HG02678 (cell line): ENCODE results near the gene MRPS11.
"Not testable (repeated sequence)": the region's sequence is repeated elsewhere in the genome, so short reads cannot be mapped to it uniquely, and the experiment has no call there.

Experiments
- ATAC-seq: cut with Tn5 transposase; IDR thresholded peaks from one replicate; pipeline ENCODE4 v1.9.1; 2021; ENCODE audit warnings: mild to moderate bottlenecking, moderate library complexity; ENCODE audit not compliant: unreplicated experiment

The MRPS11 gene

DNA sequence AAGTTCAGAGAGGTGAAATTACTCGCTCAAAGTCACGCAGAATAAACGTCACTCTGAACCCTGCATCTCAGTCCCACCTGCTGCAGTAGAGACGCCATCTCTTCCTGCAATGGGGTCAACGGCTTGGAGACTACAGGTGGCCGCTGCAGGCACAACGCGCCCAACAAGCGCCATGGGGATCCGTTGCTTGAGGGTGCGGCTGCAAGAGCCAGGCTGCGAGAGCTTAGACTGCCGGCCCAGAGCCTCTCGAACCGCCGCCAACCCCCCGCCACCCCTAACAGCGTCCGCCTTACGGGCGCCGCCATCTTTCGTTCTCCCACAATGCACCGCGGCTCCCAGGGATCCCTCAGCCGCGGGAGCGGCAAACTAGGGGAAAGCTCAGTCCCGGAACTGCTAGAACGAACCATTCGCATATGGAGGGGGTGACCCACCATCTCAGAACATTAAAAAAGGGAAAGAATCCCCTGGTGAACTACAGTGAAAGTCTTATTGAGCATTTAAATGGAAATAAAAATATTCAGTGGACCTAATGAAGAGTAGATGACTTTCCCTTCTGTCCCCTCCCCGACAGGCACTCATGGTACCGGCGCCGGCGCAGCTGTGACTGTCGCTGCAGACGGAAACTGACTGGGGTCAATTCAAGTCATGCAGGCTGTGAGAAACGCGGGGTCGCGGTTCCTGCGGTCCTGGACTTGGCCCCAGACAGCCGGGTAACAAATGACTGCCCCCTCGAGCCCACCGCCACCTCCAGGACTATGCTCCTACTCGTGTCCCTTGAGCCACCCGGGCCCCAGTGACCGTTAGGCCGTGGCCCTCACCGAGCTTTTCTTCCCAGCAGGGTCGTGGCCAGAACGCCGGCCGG is at the start of gene MRPS11, which contains the start of gene MRPL46:
MRPS11 (plus strand) TSS at position 636 of the 862 bp plus-strand sequence; CDS start at position 646, 10 bp downstream.
MRPL46 (minus strand) TSS at position 316 of the 862 bp plus-strand sequence; CDS start at position 305, 11 bp downstream.
- peak; percentile 86 for ATAC-seq

DNA sequence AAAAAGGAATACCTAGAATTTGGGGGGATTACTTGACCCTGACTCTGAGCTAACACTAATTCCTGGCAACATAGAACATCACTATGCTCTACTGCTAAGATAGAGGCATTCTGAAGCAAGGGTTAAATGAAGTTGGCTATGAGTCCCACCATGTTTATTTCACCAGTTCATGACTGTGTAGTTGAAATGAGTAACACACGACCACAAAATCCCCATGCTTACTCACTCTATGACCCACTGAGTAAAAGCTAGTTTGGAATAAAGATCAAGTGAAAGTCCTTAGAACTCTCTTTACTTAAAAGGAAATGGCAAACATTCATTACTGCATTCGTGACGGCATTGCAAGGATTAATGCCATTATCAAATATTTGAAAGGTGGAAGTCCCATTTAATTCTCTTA is 47.7 kb upstream of the MRPS11 start:
- no peak for ATAC-seq

DNA sequence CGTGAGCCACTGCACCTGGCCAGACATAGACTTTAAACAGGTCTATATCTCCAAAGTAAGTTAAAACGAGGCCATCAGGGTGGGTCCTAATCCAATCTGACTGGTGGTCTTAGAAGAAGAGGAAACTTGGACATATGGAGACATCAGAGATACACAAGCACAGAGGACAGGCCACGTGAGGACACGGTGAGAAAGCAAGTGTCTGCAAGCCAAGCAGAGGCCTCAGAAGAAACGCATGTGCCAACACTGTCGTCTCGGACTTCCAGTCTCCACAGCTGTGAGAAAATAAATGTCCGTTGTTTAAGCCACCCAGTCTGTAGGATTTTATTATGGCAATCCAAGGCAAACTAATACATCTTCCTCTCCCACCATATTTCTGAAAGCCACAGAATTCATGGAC is 44.2 kb upstream of the MRPS11 start:
- ATAC-seq, result no peak

DNA sequence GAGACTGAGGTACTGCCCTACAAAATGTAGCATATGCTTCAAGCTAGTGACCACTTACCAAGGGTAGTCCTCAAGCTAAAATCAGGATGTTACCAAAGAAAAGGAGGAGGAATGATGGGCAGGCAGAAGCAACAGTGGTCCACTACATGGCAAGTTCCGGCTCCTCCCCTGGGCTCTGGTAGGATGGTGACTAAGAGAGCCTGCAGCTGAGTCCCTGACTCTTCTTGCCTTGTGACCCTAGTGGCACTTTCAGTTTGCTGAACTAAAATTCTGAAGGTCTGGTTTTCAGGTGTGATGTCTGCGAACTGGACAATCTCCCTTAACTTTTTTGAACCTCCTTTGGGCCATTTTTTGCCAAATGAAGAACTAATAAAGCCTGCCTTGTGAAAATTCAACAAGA is 41.2 kb upstream of the MRPS11 start:
- ATAC-seq, result no peak

DNA sequence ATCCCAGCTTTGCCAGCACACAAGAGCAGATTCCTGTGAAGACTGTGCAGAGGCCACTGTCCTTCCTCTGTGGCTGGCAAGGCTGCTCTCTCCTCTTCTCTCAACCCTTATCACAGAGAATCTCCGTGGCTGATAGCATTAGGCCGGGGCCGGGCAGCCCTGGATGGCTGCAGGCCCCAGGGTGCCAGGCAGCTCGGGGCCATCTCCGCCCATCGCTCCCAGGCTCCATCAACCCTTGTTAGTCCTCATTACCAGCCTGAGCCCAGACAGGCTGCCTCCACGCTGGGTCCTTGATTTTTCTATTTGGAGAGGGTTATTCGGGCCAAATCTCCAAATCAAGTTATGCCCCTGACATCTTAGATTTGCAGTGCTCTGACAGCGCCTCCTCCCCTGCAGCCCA is 39.5 kb upstream of the MRPS11 start:
- ATAC-seq, result no peak

DNA sequence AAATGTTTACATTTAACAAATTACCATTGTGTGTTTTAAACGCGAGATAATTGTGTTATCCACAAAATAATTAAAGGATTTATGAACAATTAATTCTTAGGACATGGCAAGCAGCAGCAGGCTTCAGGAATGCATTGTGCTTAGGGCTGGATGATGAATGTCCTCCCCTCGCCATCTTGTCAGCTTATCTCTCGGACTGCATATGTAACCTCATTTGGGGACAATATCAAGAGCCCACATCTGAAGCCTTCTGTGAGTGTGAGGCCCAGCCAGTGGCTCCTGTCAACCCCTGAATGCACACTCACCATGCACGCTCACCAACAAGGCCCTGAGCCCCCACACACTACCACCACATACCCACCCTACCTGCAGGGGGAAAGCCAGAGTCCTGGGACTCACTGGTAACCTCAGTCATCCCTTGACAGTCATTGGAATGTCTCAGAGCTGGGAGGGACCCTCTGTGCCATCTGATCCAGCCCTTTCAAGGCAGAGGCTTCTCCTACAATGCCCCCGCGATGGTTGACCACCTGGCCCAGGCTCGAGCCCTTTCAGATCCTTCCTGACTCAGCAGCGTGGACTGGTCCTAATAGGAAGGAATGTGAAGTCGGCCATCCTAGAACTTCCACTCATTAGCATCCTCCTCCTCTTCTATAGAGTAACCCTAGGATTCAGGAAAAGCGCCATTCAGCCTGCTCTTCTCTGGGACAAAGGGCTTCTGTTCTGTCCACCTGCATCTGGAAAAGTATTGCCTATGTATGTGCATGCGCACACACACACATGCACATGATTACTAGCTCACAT is 38.5 kb upstream of the MRPS11 start:
- no peak for ATAC-seq

DNA sequence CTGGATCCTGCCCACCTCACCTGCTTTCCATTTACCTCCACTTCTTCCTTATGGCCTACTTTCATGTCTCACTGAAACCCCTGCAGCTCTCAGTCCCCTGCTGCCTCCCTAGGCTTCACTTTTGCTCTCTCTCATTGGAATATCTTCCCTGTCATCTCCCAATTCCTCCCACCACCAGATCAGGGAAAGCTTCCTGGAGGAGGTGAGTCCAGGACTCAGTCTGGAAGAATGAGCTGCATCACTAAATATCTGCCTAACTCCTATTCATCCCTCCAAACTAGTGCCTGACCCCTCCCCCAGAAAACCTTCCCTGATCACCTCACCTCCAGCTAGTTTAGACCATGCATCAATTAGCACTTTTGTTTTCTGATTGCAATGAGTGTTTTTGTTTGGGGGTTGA is 37.5 kb upstream of the MRPS11 start:
- no peak for ATAC-seq

DNA sequence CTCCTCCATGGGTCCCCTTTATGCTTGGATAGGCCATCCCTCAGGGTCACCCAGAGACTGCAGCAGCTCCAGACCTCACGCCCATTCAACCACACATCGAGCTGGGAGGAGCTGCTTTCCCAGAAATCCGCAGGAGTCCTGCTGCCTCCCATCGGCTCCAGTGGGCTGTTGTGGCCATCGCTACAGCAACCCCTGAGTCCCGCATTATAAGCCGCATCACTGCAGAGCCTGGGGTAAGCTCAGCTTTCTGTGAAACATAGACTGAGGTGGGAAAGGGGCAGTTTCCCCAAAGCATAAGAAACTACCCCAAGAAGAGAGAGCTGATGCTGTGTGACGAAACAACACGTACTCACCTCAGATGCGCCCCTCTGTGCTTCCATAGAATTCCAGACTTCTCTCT is 36.1 kb upstream of the MRPS11 start:
- ATAC-seq, result no peak

DNA sequence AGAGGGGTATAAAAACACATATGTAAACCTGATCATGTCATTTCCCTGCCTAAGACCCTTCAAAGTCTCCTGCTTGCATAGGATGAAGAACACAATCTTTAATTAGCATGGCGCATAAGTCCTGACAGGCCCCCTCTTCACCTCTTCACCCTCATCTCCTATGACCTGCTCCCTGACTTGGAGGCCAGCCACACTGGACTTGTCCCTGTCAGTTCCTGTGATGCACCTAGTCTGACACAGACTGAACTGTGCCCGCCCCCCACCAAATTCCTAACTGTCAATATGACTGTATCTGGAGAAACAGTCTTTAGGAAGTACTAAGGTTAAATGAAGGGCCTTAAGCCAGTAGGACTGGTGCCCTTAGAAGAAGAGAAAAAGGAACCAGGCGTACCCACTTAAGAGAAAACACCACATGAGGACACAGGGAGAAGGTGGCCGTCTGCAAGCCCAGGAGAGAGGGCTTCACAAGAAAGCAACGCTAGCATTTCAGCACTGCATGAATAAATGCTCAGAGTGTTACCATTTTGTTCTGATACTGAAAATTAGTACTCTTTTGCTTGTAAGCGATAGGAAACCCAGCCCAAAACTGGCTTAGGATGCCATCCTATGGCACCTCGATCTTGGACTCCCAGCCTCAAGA is 34.3 kb upstream of the MRPS11 start:
- ATAC-seq, result no peak

DNA sequence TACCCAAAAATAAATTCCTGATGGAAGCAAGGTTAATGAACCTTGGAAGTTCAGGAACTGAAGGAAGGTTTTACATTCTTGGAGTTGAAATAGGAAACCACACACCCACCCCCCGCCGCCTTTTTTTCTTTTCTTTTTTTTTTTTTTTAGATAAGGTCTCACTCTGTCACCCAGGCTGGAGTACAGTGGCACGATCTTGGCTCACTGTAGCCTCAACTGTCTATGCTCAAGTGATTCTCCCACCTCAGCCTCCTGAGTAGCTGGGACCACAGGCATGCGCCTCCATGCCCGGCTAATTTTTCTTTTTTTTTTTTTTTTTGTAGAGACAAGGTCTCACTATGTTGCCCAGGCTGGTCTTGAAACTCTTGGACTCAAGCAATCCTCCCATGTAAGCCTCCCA is 33.4 kb upstream of the MRPS11 start:
- not testable (repeated sequence) for ATAC-seq

DNA sequence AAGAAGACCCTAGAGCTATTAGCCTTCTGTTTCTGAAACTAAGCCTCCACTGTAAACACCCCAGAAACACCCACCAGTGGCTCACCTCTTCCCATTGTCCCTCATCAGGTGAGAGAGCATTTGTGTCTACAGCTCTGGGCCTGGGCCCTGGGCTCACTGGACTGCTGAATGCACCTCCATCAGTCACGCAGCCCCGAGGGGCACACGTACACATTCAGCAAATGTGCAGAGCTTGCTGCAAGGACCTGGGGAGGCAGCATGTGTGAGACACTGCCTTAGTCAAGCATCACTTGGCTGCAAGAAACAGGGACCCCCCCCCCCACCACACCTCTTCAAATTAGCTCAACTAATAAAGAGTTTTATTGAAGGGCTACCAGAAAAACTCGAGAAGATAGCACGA is 29.3 kb upstream of the MRPS11 start:
- no peak for ATAC-seq

DNA sequence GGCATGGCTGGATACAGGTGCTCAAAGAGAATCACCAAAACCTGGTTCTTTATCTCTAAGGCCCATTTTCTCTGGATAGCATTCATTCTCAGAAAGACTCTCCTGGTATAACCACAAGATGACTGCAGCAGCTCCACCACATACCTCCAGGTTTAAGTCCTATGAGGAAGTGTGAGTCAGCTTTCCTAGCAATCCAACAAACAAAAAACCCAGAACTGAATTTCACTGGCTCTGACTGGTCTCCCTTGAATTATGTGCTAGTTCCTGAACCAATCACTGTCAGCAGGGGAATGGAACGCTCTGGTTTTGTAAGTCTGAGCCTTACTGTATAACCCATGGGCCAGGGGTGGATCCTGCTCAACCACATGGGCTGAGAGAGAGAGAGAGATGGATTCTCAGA is 27.5 kb upstream of the MRPS11 start:
- no peak for ATAC-seq

DNA sequence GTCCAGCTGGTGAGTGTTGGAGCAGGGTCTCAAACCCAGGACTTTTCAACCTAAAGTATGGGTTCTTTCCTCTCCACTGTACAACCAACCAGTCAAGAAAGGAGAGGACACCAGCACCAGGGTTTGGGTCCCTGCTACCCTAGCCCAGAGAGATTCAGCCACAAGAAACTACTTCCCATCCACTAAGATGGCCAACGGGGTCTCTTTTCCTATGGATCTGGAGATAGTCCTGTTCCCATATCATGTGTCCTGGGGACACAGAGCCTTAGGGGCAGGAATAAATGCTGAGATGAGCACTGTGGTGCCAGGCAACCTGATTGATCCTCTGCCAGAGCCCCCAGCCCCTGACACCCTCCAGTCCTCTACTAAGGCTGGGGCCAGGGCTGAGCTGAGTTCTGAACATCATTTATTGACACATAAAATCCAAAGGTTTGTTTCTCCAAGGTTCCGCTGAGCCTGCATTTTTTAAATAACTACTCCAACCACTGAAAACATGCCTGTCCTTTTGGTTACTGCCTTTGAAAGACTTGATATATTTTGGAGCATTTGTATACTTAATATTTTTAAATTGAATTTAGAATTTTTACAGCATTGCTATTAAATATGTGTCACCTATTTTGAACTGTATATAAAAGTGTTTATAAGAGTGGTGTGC is 26.3 kb upstream of the MRPS11 start:
- no peak for ATAC-seq

DNA sequence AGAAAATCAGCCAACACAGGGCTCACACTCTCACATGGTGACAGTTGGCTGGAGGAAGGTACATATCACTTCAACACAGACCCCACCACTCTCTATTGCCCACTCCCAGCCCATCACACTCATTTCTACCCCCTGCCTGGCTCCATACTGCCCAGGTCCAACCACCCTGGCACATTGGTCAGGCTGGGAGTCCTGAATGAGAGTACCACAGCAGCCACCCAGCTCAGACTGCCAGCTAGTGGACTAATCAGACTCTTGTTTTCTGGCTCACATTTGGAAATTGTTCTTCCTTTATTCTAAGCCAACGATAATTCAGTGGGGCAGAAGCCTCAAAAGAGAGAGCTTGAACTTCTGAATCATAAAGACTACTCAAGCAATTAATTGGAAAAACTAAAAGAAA is 20.3 kb upstream of the MRPS11 start:
- ATAC-seq, result no peak

DNA sequence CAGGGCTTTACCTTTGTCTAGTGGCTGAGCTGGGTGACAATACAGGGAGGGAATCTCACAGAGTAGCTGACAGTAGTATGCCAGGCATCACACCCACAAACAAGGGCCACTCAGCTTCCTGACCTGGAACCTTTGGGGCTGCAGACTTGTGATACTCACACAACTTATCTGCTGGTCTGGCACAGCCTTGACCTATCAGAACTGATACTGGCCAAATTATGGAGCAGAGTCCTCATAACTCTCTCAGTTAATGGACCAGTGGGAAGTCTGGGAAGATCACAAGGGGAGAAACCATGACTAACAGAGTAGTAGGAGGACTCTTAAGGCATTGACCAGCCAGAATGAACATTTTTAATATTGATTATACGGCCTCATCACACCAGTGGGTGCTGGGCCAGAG is 19.8 kb upstream of the MRPS11 start:
- no peak for ATAC-seq

DNA sequence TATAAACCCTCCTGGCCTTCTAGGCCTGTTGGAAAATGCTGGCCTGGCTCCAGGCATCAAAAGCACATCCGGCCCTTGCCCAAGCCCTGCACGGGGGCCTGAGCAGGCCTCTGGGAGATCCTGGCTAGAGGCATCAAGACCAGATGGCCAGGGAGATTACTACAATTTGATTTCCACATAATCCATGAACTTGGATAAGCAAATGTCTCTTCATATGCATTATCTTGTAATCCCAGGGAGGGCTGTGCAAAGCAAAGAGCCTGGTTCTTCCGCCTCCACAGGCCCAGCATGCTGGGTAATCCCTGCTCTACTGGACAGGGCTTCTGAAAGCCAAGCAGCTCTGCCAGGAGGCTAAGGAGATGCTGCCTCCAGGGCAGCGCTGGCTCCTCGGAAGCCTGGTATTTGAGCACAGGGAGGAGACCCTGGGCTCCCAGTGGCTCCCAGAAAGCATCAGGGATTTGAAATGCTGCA is 18.5 kb upstream of the MRPS11 start:
- no peak for ATAC-seq

DNA sequence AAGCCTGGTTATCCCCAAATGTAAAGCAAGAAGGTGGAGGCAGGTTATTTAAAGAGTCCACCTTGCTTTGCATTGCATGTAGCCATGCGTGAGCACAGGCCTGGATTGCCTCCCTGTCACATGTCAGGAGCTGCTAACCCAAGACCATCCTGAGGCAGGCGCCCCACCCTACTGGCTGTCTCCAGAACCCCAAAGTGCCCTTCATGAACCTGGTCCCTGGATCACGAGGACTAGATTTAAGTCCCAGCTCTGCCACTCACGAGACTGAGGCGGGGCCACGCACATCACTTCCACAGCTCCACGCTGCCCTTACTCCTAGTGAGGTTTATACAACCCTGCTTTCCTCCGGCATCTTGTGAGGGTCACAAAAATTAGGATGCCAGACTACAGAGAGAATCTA is 17.9 kb upstream of the MRPS11 start:
- no peak for ATAC-seq

DNA sequence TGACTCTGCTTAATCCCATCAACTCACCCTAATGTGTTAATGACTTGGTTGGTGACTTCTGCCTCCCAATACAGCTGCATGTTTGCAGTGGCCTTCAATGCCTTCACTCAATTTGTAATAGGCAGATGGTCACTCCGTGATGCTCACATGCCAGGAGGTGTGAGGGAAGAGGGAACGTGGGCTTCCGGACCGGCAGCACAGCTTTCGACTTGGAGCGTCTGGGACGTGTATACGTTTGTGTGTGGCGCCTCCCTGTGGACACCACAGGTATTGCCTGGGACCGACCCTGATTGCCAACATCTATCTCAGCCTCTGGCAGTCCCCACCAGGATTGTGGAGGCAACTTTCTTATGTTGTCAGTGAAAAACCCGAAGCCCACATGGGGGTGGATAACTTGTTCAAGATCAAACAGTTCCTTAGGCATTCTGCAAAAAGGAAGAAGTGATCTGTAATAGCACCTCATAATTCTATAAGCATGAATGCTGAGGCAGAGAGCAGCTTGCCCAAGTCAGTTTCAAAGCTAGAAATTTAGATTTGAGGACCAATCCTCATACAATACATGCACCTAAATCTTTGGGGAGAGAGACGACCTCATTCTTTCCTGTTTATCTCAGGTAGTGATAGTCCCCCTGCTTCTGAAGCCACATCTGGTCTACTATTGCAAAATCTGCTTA is 17.2 kb upstream of the MRPS11 start:
- ATAC-seq, result no peak

DNA sequence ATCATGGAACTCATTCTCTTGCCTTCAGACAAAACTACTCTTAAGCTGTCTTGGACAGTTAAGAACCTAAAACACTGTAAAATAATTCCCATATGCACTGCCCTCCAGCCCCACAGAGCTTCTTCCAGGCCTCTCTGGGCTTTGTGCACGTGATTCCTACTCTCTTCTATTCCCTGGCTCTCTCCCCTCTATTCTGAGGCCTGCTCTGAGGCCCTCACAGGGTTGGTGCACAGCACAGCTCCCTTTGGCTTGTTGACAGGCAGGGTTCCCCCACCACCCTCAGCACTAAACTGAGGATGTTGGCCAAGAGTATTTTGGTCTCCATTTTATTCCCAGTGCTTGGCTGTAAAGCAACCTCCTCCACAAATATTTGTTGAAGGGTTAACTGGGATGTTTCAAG is 13.9 kb upstream of the MRPS11 start:
- no peak for ATAC-seq

DNA sequence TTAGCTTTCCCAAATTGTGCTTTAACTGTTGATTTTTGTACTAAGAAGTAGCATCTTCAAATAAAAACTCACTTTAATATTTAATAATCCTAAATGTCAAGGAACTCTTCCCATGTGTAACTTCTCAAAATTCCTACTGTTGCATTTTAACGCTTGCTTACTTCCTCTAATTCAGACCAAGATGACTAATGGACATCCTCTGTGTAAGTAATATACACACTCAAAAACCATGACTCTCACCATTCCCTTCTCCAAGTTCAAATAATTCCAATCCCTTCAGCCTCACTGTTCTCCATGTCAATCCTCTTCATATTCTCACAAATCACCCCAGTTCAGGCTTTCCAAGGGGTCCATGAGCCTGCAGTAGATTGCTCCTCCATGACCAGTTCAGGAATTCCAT is 13.3 kb upstream of the MRPS11 start:
- no peak for ATAC-seq
